ENCODE data around the gene FAM98C.

The FAM98C gene

GRCh38 chr19:38375098-38375493 is 27.8 kb upstream of the FAM98C start:
- TF ChIP-seq REST (IDR thresholded peaks at IDR 0.05; ENCODE audit: insufficient read depth in 1 of 2, low read depth in 2 of 2, low read length in 2 of 2), result no peak
- no peak for TF ChIP-seq SIN3A (IDR thresholded peaks at IDR 0.05; ENCODE audit: borderline replicate concordance, insufficient read depth, low read length)
- TF ChIP-seq POLR2AphosphoS5 (IDR thresholded peaks at IDR 0.05; ENCODE audit: low read depth, low read length), result no peak
- TF ChIP-seq FOXP2 (optimal IDR thresholded peaks at IDR 0.05; ENCODE audit: borderline replicate concordance, extremely low read depth, extremely low read length, insufficient read depth), result no peak
- TF ChIP-seq TAF1 (IDR thresholded peaks at IDR 0.05; ENCODE audit: borderline replicate concordance, insufficient read depth, low read length), result no peak

GRCh38 chr19:38375748-38376147 is 27.1 kb upstream of the FAM98C start:
- TF ChIP-seq REST (IDR thresholded peaks at IDR 0.05; ENCODE audit: insufficient read depth in 1 of 2, low read depth in 2 of 2, low read length in 2 of 2), result no peak
- TF ChIP-seq FOXP2 (optimal IDR thresholded peaks at IDR 0.05; ENCODE audit: borderline replicate concordance, extremely low read depth, extremely low read length, insufficient read depth), result no peak
- no peak for TF ChIP-seq TAF1 (IDR thresholded peaks at IDR 0.05; ENCODE audit: borderline replicate concordance, insufficient read depth, low read length)
- TF ChIP-seq POLR2AphosphoS5 (IDR thresholded peaks at IDR 0.05; ENCODE audit: low read depth, low read length), result no peak
- no peak for TF ChIP-seq SIN3A (IDR thresholded peaks at IDR 0.05; ENCODE audit: borderline replicate concordance, insufficient read depth, low read length)

- TF ChIP-seq FOXP2 (optimal IDR thresholded peaks at IDR 0.05; ENCODE audit: borderline replicate concordance, extremely low read depth, extremely low read length, insufficient read depth) (no peak), REST (IDR thresholded peaks at IDR 0.05; ENCODE audit: insufficient read depth in 1 of 2, low read depth in 2 of 2, low read length in 2 of 2) (no peak), SIN3A (IDR thresholded peaks at IDR 0.05; ENCODE audit: borderline replicate concordance, insufficient read depth, low read length) (no peak), TAF1 (IDR thresholded peaks at IDR 0.05; ENCODE audit: borderline replicate concordance, insufficient read depth, low read length) (no peak), POLR2AphosphoS5 (IDR thresholded peaks at IDR 0.05; ENCODE audit: low read depth, low read length) (no peak)
These were observed 26.3 kb upstream of the FAM98C start for GRCh38 chr19:38376576-38376975.

- TF ChIP-seq POLR2AphosphoS5 (IDR thresholded peaks at IDR 0.05; ENCODE audit: low read depth, low read length) (no peak), FOXP2 (optimal IDR thresholded peaks at IDR 0.05; ENCODE audit: borderline replicate concordance, extremely low read depth, extremely low read length, insufficient read depth) (no peak), SIN3A (IDR thresholded peaks at IDR 0.05; ENCODE audit: borderline replicate concordance, insufficient read depth, low read length) (no peak), TAF1 (IDR thresholded peaks at IDR 0.05; ENCODE audit: borderline replicate concordance, insufficient read depth, low read length) (no peak), REST (IDR thresholded peaks at IDR 0.05; ENCODE audit: insufficient read depth in 1 of 2, low read depth in 2 of 2, low read length in 2 of 2) (no peak)
These were observed 25.8 kb upstream of the FAM98C start for GRCh38 chr19:38377052-38377451.

- TF ChIP-seq TAF1 (IDR thresholded peaks at IDR 0.05; ENCODE audit: borderline replicate concordance, insufficient read depth, low read length) (no peak), FOXP2 (optimal IDR thresholded peaks at IDR 0.05; ENCODE audit: borderline replicate concordance, extremely low read depth, extremely low read length, insufficient read depth) (no peak), REST (IDR thresholded peaks at IDR 0.05; ENCODE audit: insufficient read depth in 1 of 2, low read depth in 2 of 2, low read length in 2 of 2) (no peak), SIN3A (IDR thresholded peaks at IDR 0.05; ENCODE audit: borderline replicate concordance, insufficient read depth, low read length) (no peak), POLR2AphosphoS5 (IDR thresholded peaks at IDR 0.05; ENCODE audit: low read depth, low read length) (no peak)
These were observed 24.0 kb upstream of the FAM98C start for GRCh38 chr19:38378866-38379265.
